Right atrium auricular region (tissue), 2 donors: ENCODE measurements around the gene ADARB2. TPM values are rescaled to one million over a fixed set of nuclear protein-coding genes. Genes with fewer than 3 reads are reported as not detected.

Source experiments
- DNase-seq: peaks from one replicate; pipeline ENCODE4 v3.0.0-alpha.2; 2019; ENCODE audit warnings: low spot score
- H3K27ac ChIP-seq, 2 donors: fragments of 200-600 bp; sonication (generic); 1 replicate in 1 of 2; 2 replicates in 1 of 2; pipeline ENCODE4 v1.5.1; 2016 to 2019
- H3K27me3 ChIP-seq, 2 donors: fragments of 200-600 bp; sonication (generic); one replicate each; pipeline versions ENCODE4 v1.5.1 to v1.6.0; 2017 to 2019
- H3K36me3 ChIP-seq: fragments of 200-600 bp; sonication (generic); one replicate; pipeline ENCODE4 v1.5.1; 2016
- H3K4me1 ChIP-seq, 2 donors: fragments of 200-600 bp; sonication (generic); one replicate each; pipeline versions ENCODE4 v1.5.1 to v1.6.0; 2017 to 2019
- H3K4me3 ChIP-seq, 2 donors: fragments of 200-600 bp; sonication (generic); 1 replicate in 1 of 2; 2 replicates in 1 of 2; pipeline ENCODE4 v1.5.1; 2017 to 2019; ENCODE audit warnings: mild to moderate bottlenecking in 1 of 2, moderate library complexity in 1 of 2
- H3K9me3 ChIP-seq, 2 donors: fragments of 200-600 bp; sonication (generic); one replicate each; pipeline ENCODE4 v1.5.1; 2019
- CTCF ChIP-seq, 2 donors: fragments of 200-600 bp; sonication (generic); IDR thresholded peaks; one replicate each; pipeline ENCODE4 v1.5.1; 2019; ENCODE audit warnings: antibody characterized with exemption in 2 of 2
- total RNA-seq, 2 donors: library from RNA; depleted of rRNA; stranded (reverse); fragments of >200 nt; gene quantifications; one replicate each; pipeline ENCODE4 v1.1.0, GENCODE V29; 2016

The ADARB2 gene
- total RNA-seq, 2 donors from 2014 or later: 0.33 to 0.71 TPM

GRCh38 chr10:1154531-1155295 lies 582.6 kb downstream of the ADARB2 start:
- H3K36me3 ChIP-seq: no peaks in the 10 kb centered on the region
- H3K4me3 ChIP-seq: no peak overlapping the region
- DNase-seq: peak; percentile 44
- H3K4me1 ChIP-seq: peaks cover 0 to 5% of the 10 kb centered on the region in 2 donors
- TF ChIP-seq CTCF (IDR thresholded peaks at IDR 0.05): no peak
- no peaks in the 10 kb centered on the region for H3K27me3 ChIP-seq
- no peaks in the 10 kb centered on the region for H3K9me3 ChIP-seq
- H3K27ac ChIP-seq: no peak overlapping the region

GRCh38 chr10:1153805-1154351 lies 583.4 kb downstream of the ADARB2 start:
- no peak overlapping the region for H3K27ac ChIP-seq
- DNase-seq: peak; percentile 40
- H3K9me3 ChIP-seq: no peaks in the 10 kb centered on the region
- peaks cover 0 to 7% of the 10 kb centered on the region in 2 donors for H3K4me1 ChIP-seq
- H3K4me3 ChIP-seq: no peak overlapping the region
- H3K36me3 ChIP-seq: no peaks in the 10 kb centered on the region
- H3K27me3 ChIP-seq: no peaks in the 10 kb centered on the region
- no peak for TF ChIP-seq CTCF (IDR thresholded peaks at IDR 0.05)

GRCh38 chr10:1153251-1153763 lies 584.0 kb downstream of the ADARB2 start:
- H3K4me3 ChIP-seq: no peak overlapping the region
- H3K4me1 ChIP-seq: peaks cover 0 to 7% of the 10 kb centered on the region in 2 donors
- no peak overlapping the region for H3K27ac ChIP-seq
- no peak for TF ChIP-seq CTCF (IDR thresholded peaks at IDR 0.05)
- no peak for DNase-seq
- H3K27me3 ChIP-seq: no peaks in the 10 kb centered on the region
- H3K36me3 ChIP-seq: no peaks in the 10 kb centered on the region
- H3K9me3 ChIP-seq: no peaks in the 10 kb centered on the region

GRCh38 chr10:1152386-1153250 lies 584.7 kb downstream of the ADARB2 start:
- no peaks in the 10 kb centered on the region for H3K9me3 ChIP-seq
- peak; percentile 28 for DNase-seq
- no peak overlapping the region for H3K4me3 ChIP-seq
- no peak for TF ChIP-seq CTCF (IDR thresholded peaks at IDR 0.05)
- no peaks in the 10 kb centered on the region for H3K27me3 ChIP-seq
- H3K36me3 ChIP-seq: no peaks in the 10 kb centered on the region
- H3K27ac ChIP-seq: no peak overlapping the region
- H3K4me1 ChIP-seq: peaks cover 0 to 7% of the 10 kb centered on the region in 2 donors

GRCh38 chr10:1151076-1152033 lies 586.0 kb downstream of the ADARB2 start:
- TF ChIP-seq CTCF (IDR thresholded peaks at IDR 0.05): no peak
- Histone ChIP-seq H3K4me1 (peaks cover 0 to 7% of the 10 kb centered on the region in 2 donors), H3K27ac (no peak overlapping the region), H3K27me3 (no peaks in the 10 kb centered on the region), H3K4me3 (no peak overlapping the region), H3K36me3 (no peaks in the 10 kb centered on the region), H3K9me3 (peaks cover 0 to 4% of the 10 kb centered on the region in 2 donors)
- peak; percentile 28 for DNase-seq
